H9 (cell line): ENCODE measurements around the gene SGCD. TPM values are rescaled to one million over a fixed set of nuclear protein-coding genes. Genes with fewer than 3 reads are reported as not detected.

Experiments used
- DNase-seq: peaks from one replicate; pipeline ENCODE4 v3.0.0-alpha.2; 2017
- H2AFZ ChIP-seq: one replicate; pipeline ENCODE4 v1.6.1; 2013; ENCODE audit warnings: mild to moderate bottlenecking, low read length, control low read depth, moderate library complexity
- H2AK5ac ChIP-seq: 2 replicates; pipeline ENCODE4 v1.6.1; 2013; ENCODE audit warnings: low read length, control low read depth, mixed read lengths; ENCODE audit not compliant: insufficient read length
- H2BK120ac ChIP-seq: one replicate; pipeline ENCODE4 v1.6.1; 2013; ENCODE audit warnings: low read depth, mild to moderate bottlenecking, low read length, control low read depth, inconsistent platforms; ENCODE audit not compliant: poor library complexity, severe bottlenecking
- H2BK12ac ChIP-seq: 2 replicates; pipeline ENCODE4 v1.6.1; 2013; ENCODE audit warnings: low read length, control low read depth, mixed read lengths, low read depth; ENCODE audit not compliant: insufficient read length
- H2BK15ac ChIP-seq: 2 replicates; pipeline ENCODE4 v1.6.1; 2013; ENCODE audit warnings: low read depth, low read length, control low read depth
- H2BK20ac ChIP-seq: one replicate; pipeline ENCODE4 v1.6.1; 2013; ENCODE audit warnings: low read depth, mild to moderate bottlenecking, low read length, control low read depth, inconsistent platforms; ENCODE audit not compliant: poor library complexity, severe bottlenecking
- H2BK5ac ChIP-seq: 2 replicates; pipeline ENCODE4 v1.6.1; 2013; ENCODE audit warnings: low read length, control low read depth, mixed read lengths; ENCODE audit not compliant: insufficient read length
- H3K14ac ChIP-seq: 2 replicates; pipeline ENCODE4 v1.6.1; 2013; ENCODE audit warnings: low read length, control low read depth; ENCODE audit not compliant: insufficient read depth
- H3K18ac ChIP-seq: 2 replicates; pipeline ENCODE4 v1.6.1; 2013; ENCODE audit warnings: low read depth, mild to moderate bottlenecking, mixed read lengths, low read length, control low read depth; ENCODE audit not compliant: insufficient read length
- H3K23ac ChIP-seq: 2 replicates; pipeline ENCODE4 v1.6.1; 2013; ENCODE audit warnings: low read length, control low read depth, mixed read lengths, low read depth; ENCODE audit not compliant: insufficient read length
- H3K23me2 ChIP-seq: 2 replicates; pipeline ENCODE4 v1.6.1; 2013; ENCODE audit warnings: low read depth, mild to moderate bottlenecking, mixed read lengths, low read length, control low read depth; ENCODE audit not compliant: insufficient read length, poor library complexity, severe bottlenecking
- H3K27ac ChIP-seq: 2 replicates; pipeline ENCODE4 v1.5.1; 2013; ENCODE audit warnings: low read length, control low read depth, mixed read lengths, low read depth; ENCODE audit not compliant: insufficient read length
- H3K27me3 ChIP-seq: 2 replicates; pipeline ENCODE4 v1.6.1; 2013; ENCODE audit warnings: low read length, control low read depth, inconsistent platforms; ENCODE audit not compliant: insufficient read depth
- H3K4ac ChIP-seq: 2 replicates; pipeline ENCODE4 v1.6.1; 2013; ENCODE audit warnings: low read depth, mild to moderate bottlenecking, control low read depth, inconsistent platforms, low read length, moderate library complexity
- H3K4me1 ChIP-seq: 2 replicates; pipeline ENCODE4 v1.6.1; 2013; ENCODE audit warnings: low read length, control low read depth, inconsistent platforms; ENCODE audit not compliant: insufficient read depth
- H3K4me2 ChIP-seq: 2 replicates; pipeline ENCODE4 v1.6.1; 2013; ENCODE audit warnings: low read length, control low read depth, mixed read lengths; ENCODE audit not compliant: insufficient read length, insufficient read depth
- H3K56ac ChIP-seq: 2 replicates; pipeline ENCODE4 v1.6.1; 2013; ENCODE audit warnings: low read depth, mild to moderate bottlenecking, mixed read lengths, low read length, control low read depth; ENCODE audit not compliant: insufficient read length
- H3K79me1 ChIP-seq: 2 replicates; pipeline ENCODE4 v1.6.1; 2013; ENCODE audit warnings: low read depth, mild to moderate bottlenecking, moderate library complexity, low read length, control low read depth, inconsistent platforms; ENCODE audit not compliant: insufficient read depth, poor library complexity, severe bottlenecking
- H3K79me2 ChIP-seq: 2 replicates; pipeline ENCODE4 v1.6.1; 2013; ENCODE audit warnings: low read length, control low read depth, inconsistent platforms; ENCODE audit not compliant: insufficient read depth
- H3K9ac ChIP-seq: 2 replicates; pipeline ENCODE4 v1.6.1; 2013; ENCODE audit warnings: low read length, control low read depth, mixed read lengths; ENCODE audit not compliant: insufficient read length; ENCODE audit errors: extremely low read depth
- H3K9me3 ChIP-seq: one replicate; pipeline ENCODE4 v1.6.1; 2013; ENCODE audit warnings: low read depth, low read length, inconsistent platforms; ENCODE audit not compliant: control insufficient read depth
- H3T11ph ChIP-seq: one replicate; pipeline ENCODE4 v1.6.1; 2013; ENCODE audit warnings: mild to moderate bottlenecking, low read length, control low read depth, inconsistent platforms
- H4K20me1 ChIP-seq: one replicate; pipeline ENCODE4 v1.6.1; 2013; ENCODE audit not compliant: control insufficient read depth, insufficient read length, insufficient read depth
- H4K5ac ChIP-seq: 2 replicates; pipeline ENCODE4 v1.6.1; 2013; ENCODE audit warnings: low read depth, mild to moderate bottlenecking, mixed read lengths, low read length, control low read depth; ENCODE audit not compliant: insufficient read length
- H4K8ac ChIP-seq: replicated peaks from 2 replicates; pipeline ENCODE4 v1.6.1; 2013; ENCODE audit warnings: low read length, control low read depth, mixed read lengths, low read depth; ENCODE audit not compliant: insufficient read length
- H4K91ac ChIP-seq: 2 replicates; pipeline ENCODE4 v1.6.1; 2013; ENCODE audit warnings: low read depth, mild to moderate bottlenecking, moderate library complexity, mixed read lengths, low read length, control low read depth; ENCODE audit not compliant: insufficient read length
- H3K27ac Mint-ChIP-seq, 3 experiments: 2 replicates in 2 of 3; 3 replicates in 1 of 3; pipeline ENCODE4 v1.8.0; 2020 to 2021; ENCODE audit warnings: mixed read lengths in 3 of 3, mild to moderate bottlenecking in 1 of 3, moderate library complexity in 1 of 3
- H3K27me3 Mint-ChIP-seq: 2 replicates; pipeline ENCODE4 v1.8.0; 2021; ENCODE audit warnings: low read depth, mild to moderate bottlenecking, moderate library complexity, mixed read lengths
- H3K36me3 Mint-ChIP-seq, 3 experiments: 2 replicates in 2 of 3; 3 replicates in 1 of 3; pipeline ENCODE4 v1.8.0; 2020 to 2021; ENCODE audit warnings: low read depth in 3 of 3, mixed read lengths in 3 of 3; ENCODE audit not compliant: insufficient read depth in 1 of 3
- H3K4me1 Mint-ChIP-seq, 2 experiments: 2 replicates each; pipeline ENCODE4 v1.8.0; 2020; ENCODE audit warnings: mixed read lengths in 2 of 2
- H3K4me3 Mint-ChIP-seq, 2 experiments: 2 replicates in 1 of 2; 3 replicates in 1 of 2; pipeline ENCODE4 v1.8.0; 2020 to 2021; ENCODE audit warnings: mild to moderate bottlenecking in 2 of 2, mixed read lengths in 2 of 2, moderate library complexity in 1 of 2
- H3K9me3 Mint-ChIP-seq, 2 experiments: 2 replicates in 1 of 2; 3 replicates in 1 of 2; pipeline ENCODE4 v1.8.0; 2020; ENCODE audit warnings: mild to moderate bottlenecking in 2 of 2, mixed read lengths in 2 of 2, moderate library complexity in 1 of 2
- CTCF ChIP-seq: fragments of 200-600 bp; sonication (generic); conservative IDR thresholded peaks from 3 replicates; pipeline ENCODE4 v1.8.0; 2021; ENCODE audit warnings: antibody characterized with exemption, mild to moderate bottlenecking
- WGBS: extraction: QIAGEN DNeasy Blood & Tissue Kit; methylation state at CpG from one replicate; pipeline ENCODE4 v1.1.7; 2013; ENCODE audit warnings: missing lambda C conversion rate, low lambda C conversion rate, mixed read lengths; ENCODE audit not compliant: insufficient read length; ENCODE audit errors: extremely low coverage; 5-methylcytosine and 5-hydroxymethylcytosine counted together
- total RNA-seq: library from RNA; stranded (reverse); gene quantifications from 2 replicates; pipeline ENCODE4 v1.2.1, GENCODE V29; 2021

The SGCD gene
- total RNA-seq, 1 experiment from 2014 or later, result 0.11 TPM

- no peak overlapping the region for H3K4ac ChIP-seq
- no peaks in the 10 kb centered on the region for H3K23me2 ChIP-seq
- no peak overlapping the region for H3K27ac ChIP-seq
- no peak overlapping the region for H2BK5ac ChIP-seq
- H3K4me2 ChIP-seq, result no peak overlapping the region
- peaks cover 9% of the 10 kb centered on the region for H3K4me1 ChIP-seq
- H3K27me3 Mint-ChIP-seq, result no peaks in the 10 kb centered on the region
- H3T11ph ChIP-seq, result no peak overlapping the region
- H4K20me1 ChIP-seq, result no peaks in the 10 kb centered on the region
- H3K27ac Mint-ChIP-seq, result no peak overlapping the region
- TF ChIP-seq CTCF, result no peak
- H3K9ac ChIP-seq, result no peak overlapping the region
- no peak overlapping the region for H3K56ac ChIP-seq
- no peak overlapping the region for H4K91ac ChIP-seq
- no peaks in the 10 kb centered on the region for H3K9me3 ChIP-seq
- no peaks in the 10 kb centered on the region; a peak in 2 of 7 replicates for H3K36me3 Mint-ChIP-seq
- peaks cover 14 to 39% of the 10 kb centered on the region in 2 experiments for H3K4me1 Mint-ChIP-seq
- H3K79me2 ChIP-seq, result no peaks in the 10 kb centered on the region; the same call in 1 of the 2 replicates
- H3K9me3 Mint-ChIP-seq, result no peaks in the 10 kb centered on the region
- no peak overlapping the region for H4K5ac ChIP-seq
- no peak overlapping the region for H3K4me3 Mint-ChIP-seq
- H2AFZ ChIP-seq, result no peak overlapping the region
- no peak overlapping the region for H2AK5ac ChIP-seq
- H2BK12ac ChIP-seq, result no peak overlapping the region
- no peak for DNase-seq
- no peak overlapping the region for H2BK15ac ChIP-seq
- no peaks in the 10 kb centered on the region for H3K79me1 ChIP-seq
- H2BK20ac ChIP-seq, result no peak overlapping the region
- H3K14ac ChIP-seq, result no peak overlapping the region
- no peaks in the 10 kb centered on the region for H3K27me3 ChIP-seq
- WGBS, result no CpG with 5 or more reads among the region's 2 CpGs
- H2BK120ac ChIP-seq, result no peak overlapping the region
- H3K18ac ChIP-seq, result no peak overlapping the region
- no peak overlapping the region for H4K8ac ChIP-seq
- no peak overlapping the region for H3K23ac ChIP-seq
These were observed 380.8 kb downstream of the SGCD start for GRCh38 chr5:156707750-156708149.
